Measurements from ENCODE around the gene ZNF619. TPM values are rescaled to one million over a fixed set of nuclear protein-coding genes. Genes with fewer than 3 reads are reported as not detected.

ZNF619 gene
- total and polyA plus RNA-seq, 9 of the 15 experiments (the other 6 are each of a cell fraction or from before 2014, with no cell fraction given): 1.3 to 9.1 (median 6.3) TPM

GRCh38 chr3:40476478-40477470, at the start of gene ZNF619 (continued):
- TF ChIP-seq KDM5B (IDR thresholded peaks at IDR 0.05; ENCODE audit: insufficient replicate concordance, low read depth, low read length) (peak; percentile 82), XRCC3 (IDR thresholded peaks at IDR 0.05) (no peak), HDGF (IDR thresholded peaks at IDR 0.05) (no peak), GATAD2B (IDR thresholded peaks at IDR 0.05; ENCODE audit: borderline replicate concordance) (no peak), TEAD2 (tag; IDR thresholded peaks at IDR 0.05) (no peak), MCM7 (IDR thresholded peaks at IDR 0.05) (no peak), PHF21A (IDR thresholded peaks at IDR 0.05; ENCODE audit: borderline replicate concordance, low read depth) (no peak), NCOR1 (IDR thresholded peaks at IDR 0.05) (no peak), ZNF395 (CRISPR knock-in tag; IDR thresholded peaks at IDR 0.05) (no peak; the same call in 1 of the 2 replicates), E2F4 (CRISPR knock-in tag; IDR thresholded peaks at IDR 0.05; ENCODE audit: low read depth) (no peak), ZNF175 (CRISPR knock-in tag; IDR thresholded peaks at IDR 0.05; ENCODE audit: low read depth) (peak; percentile 56; the same call in 1 of the 2 replicates), U2AF1 (optimal IDR thresholded peaks at IDR 0.05; ENCODE audit: low read depth, low read length) (no peak), IRF9 (tag; IDR thresholded peaks at IDR 0.05) (no peak), BCOR (IDR thresholded peaks at IDR 0.05) (peak; percentile 65; the same call in 1 of the 2 replicates), CHCHD3 (CRISPR knock-in tag; IDR thresholded peaks at IDR 0.05) (no peak), STAT6 (CRISPR knock-in tag; IDR thresholded peaks at IDR 0.05) (no peak), MECOM (CRISPR knock-in tag; IDR thresholded peaks at IDR 0.05) (no peak), FOSL1 (tag; conservative IDR thresholded peaks at IDR 0.05) (0 out of 2 replicates have a peak, but pooled peaks have one; percentile 27), SMAD3 (CRISPR knock-in tag; conservative IDR thresholded peaks at IDR 0.05) (no peak), NFATC3 (IDR thresholded peaks at IDR 0.05) (no peak), ZFX (CRISPR knock-in tag; IDR thresholded peaks at IDR 0.05) (peak; percentile 97), NFIC (IDR thresholded peaks at IDR 0.05) (peak; percentile 29; the same call in 1 of the 2 replicates), ZNF766 (CRISPR knock-in tag; conservative IDR thresholded peaks at IDR 0.05) (peak; percentile 59)

Measured in K562 (cell line).